Measurements from ENCODE around the gene G3BP2. TPM values are rescaled to one million over a fixed set of nuclear protein-coding genes. Genes with fewer than 3 reads are reported as not detected.
A peak's percentile ranks its signal among the peaks of the same experiment; 100 is the strongest.

The G3BP2 gene
- total and polyA plus RNA-seq, 9 of the 15 experiments (the other 6 are each of a cell fraction or from before 2014, with no cell fraction given) = 25.2 to 222 (median 130) TPM

GRCh38 chr4:75673027-75673958 is at the start of gene G3BP2 (continued):
- TF ChIP-seq SAFB (IDR thresholded peaks at IDR 0.05; ENCODE audit: borderline replicate concordance, low read depth, low read length) (no peak), CBFA2T3 (IDR thresholded peaks at IDR 0.05) (peak; percentile 20; the same call in 1 of the 2 replicates), TCF3 (CRISPR knock-in tag; IDR thresholded peaks at IDR 0.05) (no peak; the same call in 1 of the 2 replicates), STAT6 (CRISPR knock-in tag; IDR thresholded peaks at IDR 0.05) (peak; percentile 60; the same call in 1 of the 2 replicates), CBFA2T2 (conservative IDR thresholded peaks at IDR 0.05) (no peak), CBX2 (IDR thresholded peaks at IDR 0.05; ENCODE audit: insufficient read depth, low read length, poor library complexity, severe bottlenecking) (no peak), SMAD4 (CRISPR knock-in tag; conservative IDR thresholded peaks at IDR 0.05) (no peak; the same call in 1 of the 2 replicates), ZC3H4 (CRISPR knock-in tag; IDR thresholded peaks at IDR 0.05; ENCODE audit: borderline replicate concordance) (no peak), ILK (tag; IDR thresholded peaks at IDR 0.05; ENCODE audit: borderline replicate concordance, low read depth) (no peak), ZNF407 (IDR thresholded peaks at IDR 0.05; ENCODE audit: low read depth) (peak; percentile 92), POLR2G (IDR thresholded peaks at IDR 0.05; ENCODE audit: low read depth, low read length) (peak; percentile 96), TAF1 (IDR thresholded peaks at IDR 0.05; ENCODE audit: control insufficient read depth, extremely low read depth, insufficient read depth, low read length, severe bottlenecking) (peak; percentile 81)
- TF ChIP-seq, protein P1, sequence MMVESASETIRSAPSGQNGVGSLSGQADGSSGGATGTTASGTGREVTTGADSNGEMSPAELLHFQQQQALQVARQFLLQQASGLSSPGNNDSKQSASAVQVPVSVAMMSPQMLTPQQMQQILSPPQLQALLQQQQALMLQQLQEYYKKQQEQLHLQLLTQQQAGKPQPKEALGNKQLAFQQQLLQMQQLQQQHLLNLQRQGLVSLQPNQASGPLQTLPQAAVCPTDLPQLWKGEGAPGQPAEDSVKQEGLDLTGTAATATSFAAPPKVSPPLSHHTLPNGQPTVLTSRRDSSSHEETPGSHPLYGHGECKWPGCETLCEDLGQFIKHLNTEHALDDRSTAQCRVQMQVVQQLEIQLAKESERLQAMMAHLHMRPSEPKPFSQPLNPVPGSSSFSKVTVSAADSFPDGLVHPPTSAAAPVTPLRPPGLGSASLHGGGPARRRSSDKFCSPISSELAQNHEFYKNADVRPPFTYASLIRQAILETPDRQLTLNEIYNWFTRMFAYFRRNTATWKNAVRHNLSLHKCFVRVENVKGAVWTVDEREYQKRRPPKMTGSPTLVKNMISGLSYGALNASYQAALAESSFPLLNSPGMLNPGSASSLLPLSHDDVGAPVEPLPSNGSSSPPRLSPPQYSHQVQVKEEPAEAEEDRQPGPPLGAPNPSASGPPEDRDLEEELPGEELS (CRISPR knock-in tag; IDR thresholded peaks at IDR 0.05; ENCODE audit: borderline replicate concordance) = no peak

Measured in K562 (cell line).